T-helper 2 cell (primary cell): ENCODE results near the gene RTEL1.

Experiments used
- DNase-seq, 5 experiments: peaks; one replicate each; pipeline versions ENCODE4 v3.0.0 to v3.0.0-alpha.2; 2012 to 2022

The RTEL1 gene

DNA sequence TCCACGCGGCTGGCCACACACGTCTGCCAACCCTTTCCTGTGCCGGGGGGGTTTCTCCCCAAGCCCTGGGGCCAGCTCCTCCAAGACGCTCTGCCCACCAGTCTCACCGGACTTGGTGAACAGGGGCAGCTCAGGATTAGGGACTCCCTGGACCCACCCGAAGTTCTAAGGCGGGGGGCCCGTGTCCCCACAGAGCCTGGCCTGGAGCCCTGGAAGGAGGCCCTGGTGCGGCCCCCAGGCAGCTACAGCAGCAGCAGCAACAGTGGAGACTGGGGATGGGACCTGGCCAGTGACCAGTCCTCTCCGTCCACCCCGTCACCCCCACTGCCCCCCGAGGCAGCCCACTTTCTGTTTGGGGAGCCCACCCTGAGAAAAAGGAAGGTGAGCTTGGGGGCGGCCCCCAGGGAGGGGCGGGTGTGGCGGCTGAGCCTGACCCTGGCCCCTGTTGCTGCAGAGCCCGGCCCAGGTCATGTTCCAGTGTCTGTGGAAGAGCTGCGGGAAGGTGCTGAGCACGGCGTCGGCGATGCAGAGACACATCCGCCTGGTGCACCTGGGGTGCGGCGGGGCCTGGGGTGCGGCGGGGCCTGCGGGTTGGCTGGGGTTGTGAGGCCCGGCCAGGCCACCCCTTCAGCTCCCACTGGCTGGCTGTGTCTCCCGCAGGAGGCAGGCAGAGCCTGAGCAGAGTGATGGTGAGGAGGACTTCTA is 83.7 kb downstream of the RTEL1 start:
- no peak for DNase-seq

DNA sequence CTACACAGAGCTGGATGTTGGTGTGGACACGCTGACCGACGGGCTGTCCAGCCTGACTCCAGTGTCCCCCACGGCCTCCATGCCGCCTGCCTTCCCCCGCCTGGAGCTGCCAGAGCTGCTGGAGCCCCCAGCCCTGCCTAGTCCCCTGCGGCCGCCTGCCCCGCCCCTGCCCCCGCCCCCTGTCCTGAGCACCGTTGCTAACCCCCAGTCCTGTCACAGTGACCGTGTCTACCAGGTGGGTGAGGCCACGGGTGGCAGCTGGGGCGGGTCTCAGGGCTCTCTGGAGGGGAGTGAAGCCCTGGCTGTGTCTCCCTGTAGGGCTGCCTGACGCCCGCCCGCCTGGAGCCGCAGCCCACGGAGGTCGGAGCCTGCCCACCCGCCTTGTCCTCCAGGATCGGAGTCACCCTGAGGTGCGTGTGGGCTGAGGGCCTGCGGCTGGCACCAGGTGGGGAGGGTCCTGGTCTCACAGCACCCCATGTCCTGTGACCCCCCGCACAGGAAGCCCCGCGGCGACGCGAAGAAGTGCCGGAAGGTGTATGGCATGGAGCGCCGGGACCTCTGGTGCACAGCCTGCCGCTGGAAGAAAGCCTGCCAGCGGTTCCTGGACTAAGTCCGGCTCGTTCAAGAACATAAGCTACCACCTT is 84.4 kb downstream of the RTEL1 start:
- DNase-seq = no peak

DNA sequence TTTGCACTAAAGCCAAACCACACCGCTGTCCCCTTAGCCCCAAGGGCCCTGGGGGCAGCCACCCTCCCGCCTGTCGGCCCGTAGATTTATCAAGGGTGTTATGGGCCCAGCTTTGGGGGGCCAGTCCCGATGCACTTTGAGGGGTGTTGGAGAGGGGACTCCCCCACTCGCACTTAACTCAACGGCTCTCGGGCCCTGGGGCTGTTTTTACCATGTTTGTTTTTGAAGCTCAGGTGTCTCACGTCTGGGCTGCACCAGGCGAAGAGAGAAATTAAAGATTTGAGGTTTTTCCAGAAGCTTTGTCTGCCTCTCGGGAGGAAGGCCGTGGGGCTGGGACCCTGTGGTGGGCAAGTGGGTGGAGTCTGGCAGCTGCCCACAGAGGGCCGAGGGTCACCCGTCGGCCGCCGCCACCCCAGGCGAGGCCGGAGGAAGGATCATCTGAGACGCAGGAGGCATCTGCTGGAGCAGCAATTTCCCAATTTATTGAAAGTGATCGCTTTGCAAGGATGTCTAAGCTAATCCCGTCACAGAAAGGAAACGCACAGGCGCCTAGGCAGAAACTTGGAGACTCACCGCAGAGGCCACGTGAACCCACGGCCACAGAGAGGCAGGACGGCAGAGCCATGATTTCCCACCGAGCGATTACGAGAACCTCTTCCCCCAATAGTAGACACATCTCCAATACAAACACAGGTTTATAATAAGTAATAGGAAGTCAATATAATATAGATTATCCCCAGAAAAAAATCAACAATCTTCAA is 85.3 kb downstream of the RTEL1 start:
- no peak for DNase-seq

DNA sequence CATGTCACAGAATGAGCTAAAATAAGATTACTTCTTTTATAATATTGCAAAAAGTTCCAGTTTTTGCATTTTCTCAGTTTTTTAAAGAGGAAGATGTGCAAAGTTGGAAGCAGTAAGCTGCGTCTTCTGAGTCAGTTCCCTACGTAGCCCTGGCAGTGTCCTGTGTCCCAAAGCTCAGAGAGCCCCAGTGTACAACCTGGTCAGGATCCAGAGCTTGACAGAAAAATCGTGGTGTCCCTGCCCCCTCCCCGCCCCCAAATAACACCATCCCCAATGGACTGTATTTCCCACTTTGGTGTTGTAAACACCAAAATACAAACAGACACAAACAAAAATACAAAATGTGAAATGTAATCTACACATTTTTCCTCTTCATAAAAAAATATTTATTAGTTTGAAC is 86.0 kb downstream of the RTEL1 start:
- no peak for DNase-seq

DNA sequence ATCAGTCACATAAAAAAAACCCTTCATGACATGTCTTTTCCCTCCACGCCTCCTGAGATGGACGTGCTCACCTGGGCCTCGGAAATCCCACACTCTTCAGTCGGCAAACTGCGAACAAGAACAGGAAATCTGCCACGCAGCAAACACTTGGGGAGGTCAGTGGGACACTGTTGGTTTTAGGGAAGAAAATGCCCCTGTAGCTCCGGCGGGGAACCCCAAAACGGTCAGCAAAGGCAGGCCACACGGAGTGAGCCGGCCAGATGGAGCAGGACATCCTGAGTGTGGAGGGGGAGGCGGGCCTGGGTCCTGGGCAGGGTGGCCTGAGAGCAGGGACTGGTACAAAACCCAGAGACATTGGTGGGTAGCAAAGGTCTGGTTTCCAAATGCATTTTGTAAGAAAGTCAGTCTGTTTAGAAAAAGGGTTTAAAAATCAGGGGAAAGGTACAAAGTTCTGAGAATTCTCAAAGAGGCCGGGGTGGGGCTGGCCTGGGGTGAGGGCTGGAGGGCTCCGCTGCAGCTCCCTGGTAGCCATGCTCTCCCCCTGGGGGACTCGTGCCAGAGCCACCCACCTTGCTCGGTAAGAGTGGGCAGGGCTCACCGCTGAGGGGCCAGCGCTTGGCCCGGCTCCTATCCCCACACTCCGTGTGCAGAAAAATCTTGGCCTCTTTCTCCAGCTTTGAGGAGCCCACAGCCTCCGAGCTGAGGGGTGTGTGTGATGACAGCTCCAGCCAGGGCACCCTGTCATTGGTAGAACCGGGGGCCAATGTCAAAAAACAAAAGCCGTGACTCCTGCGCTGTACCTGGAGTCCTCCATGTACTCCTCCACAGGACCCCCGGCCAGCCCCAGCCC is 86.7 kb downstream of the RTEL1 start:
- DNase-seq = no peak

DNA sequence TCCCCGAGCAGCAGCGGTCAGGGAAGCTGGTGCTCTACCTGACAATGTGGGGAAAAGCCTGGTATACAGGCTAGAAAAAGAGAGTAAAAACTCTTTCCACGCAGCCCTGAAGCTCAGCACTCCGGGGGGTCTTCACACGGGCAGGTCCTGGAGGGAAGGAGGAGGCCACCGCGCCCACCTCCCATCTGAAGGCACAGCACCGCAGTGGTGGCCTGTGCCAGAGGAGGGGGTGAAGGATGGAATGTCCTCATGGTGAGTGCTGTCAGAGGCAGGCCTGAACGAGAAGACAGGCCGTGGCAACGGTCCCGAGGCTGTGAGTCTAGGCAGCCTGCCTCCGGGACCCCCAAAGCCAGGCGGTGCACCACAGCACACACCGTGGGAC is 87.3 kb downstream of the RTEL1 start:
- DNase-seq = no peak
